ENCODE measurements around the gene CDC20.

The CDC20 gene

DNA sequence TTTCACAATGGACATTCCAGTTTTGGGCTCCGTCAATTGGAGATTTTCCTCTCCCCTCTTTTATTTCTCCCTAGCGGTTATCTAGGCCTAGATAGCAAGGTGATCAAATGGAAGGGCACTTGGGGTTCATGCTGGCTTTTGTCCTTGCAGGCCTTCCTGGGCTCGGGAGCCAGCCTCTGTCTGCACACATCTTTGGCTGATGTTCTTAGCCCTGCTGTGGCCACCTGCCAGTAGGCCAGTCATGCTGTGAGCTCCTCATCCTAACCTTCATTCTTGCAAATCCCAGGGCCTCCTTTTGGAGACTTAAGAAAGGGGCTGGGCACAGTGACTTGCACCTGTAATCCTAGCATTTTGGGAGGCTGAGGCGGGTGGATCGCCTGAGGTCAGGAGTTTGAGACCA, 44.5 kb upstream of the CDC20 start:
- no peaks in the 10 kb centered on the region for H3K4me1 ChIP-seq (ENCODE audit: insufficient read depth, low read length, poor library complexity, severe bottlenecking)
- no peaks in the 10 kb centered on the region for H3F3A ChIP-seq (ENCODE audit: low read depth)
- no peaks in the 10 kb centered on the region for H3K79me2 ChIP-seq (ENCODE audit: insufficient read depth, low read length)
- no peaks in the 10 kb centered on the region for H3K27me3 ChIP-seq (ENCODE audit: insufficient read depth, low read length, poor library complexity, severe bottlenecking)
- H3K36me3 ChIP-seq (ENCODE audit: insufficient read depth, low read length) = no peaks in the 10 kb centered on the region
- H2AFZ ChIP-seq (ENCODE audit: low read length) = no peak overlapping the region
- H3K4me3 ChIP-seq (ENCODE audit: low read length, poor library complexity, severe bottlenecking) = no peak overlapping the region
- TF ChIP-seq, protein P1, sequence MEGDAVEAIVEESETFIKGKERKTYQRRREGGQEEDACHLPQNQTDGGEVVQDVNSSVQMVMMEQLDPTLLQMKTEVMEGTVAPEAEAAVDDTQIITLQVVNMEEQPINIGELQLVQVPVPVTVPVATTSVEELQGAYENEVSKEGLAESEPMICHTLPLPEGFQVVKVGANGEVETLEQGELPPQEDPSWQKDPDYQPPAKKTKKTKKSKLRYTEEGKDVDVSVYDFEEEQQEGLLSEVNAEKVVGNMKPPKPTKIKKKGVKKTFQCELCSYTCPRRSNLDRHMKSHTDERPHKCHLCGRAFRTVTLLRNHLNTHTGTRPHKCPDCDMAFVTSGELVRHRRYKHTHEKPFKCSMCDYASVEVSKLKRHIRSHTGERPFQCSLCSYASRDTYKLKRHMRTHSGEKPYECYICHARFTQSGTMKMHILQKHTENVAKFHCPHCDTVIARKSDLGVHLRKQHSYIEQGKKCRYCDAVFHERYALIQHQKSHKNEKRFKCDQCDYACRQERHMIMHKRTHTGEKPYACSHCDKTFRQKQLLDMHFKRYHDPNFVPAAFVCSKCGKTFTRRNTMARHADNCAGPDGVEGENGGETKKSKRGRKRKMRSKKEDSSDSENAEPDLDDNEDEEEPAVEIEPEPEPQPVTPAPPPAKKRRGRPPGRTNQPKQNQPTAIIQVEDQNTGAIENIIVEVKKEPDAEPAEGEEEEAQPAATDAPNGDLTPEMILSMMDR (conservative IDR thresholded peaks at IDR 0.05; ENCODE audit: low read length) = no peak
- no peak for TF ChIP-seq EZH2phosphoT487 (IDR thresholded peaks at IDR 0.05; ENCODE audit: borderline replicate concordance)
- H3K9ac ChIP-seq (ENCODE audit: low read depth, low read length, poor library complexity, severe bottlenecking) = no peak overlapping the region
- no peaks in the 10 kb centered on the region for H3K9me2 ChIP-seq (replicated peaks; ENCODE audit: low read depth, low read length)
- no peak overlapping the region for H3K4me2 ChIP-seq (ENCODE audit: low read depth, low read length, poor library complexity, severe bottlenecking)
- H3K9me3 ChIP-seq (ENCODE audit: insufficient read depth, low read depth, low read length) = no peaks in the 10 kb centered on the region
- no peaks in the 10 kb centered on the region for H4K20me1 ChIP-seq (ENCODE audit: insufficient read depth, low read length, poor library complexity, severe bottlenecking)

DNA sequence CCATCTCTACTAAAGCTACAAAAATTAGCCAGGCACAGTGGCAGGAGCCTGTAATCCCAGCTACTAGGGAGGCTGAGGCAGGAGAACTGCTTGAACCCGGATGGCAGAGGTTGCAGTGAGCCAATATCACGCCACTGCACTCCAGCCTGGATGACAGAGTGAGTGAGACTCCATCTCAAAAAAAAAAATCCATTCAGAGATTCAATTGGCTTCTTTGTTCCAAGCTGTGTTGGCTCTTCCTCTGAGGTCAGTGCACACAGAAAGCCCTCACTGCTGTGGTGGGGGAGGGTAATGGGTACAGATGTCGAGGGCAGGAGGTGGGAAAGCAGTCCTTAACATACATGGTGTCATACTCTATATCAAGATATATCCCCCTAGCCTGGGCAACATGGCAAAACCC, 43.3 kb upstream of the CDC20 start:
- H3K4me2 ChIP-seq (ENCODE audit: low read depth, low read length, poor library complexity, severe bottlenecking) = no peak overlapping the region
- TF ChIP-seq, protein P1 (conservative IDR thresholded peaks at IDR 0.05; ENCODE audit: low read length) = no peak
- TF ChIP-seq EZH2phosphoT487 (IDR thresholded peaks at IDR 0.05; ENCODE audit: borderline replicate concordance) = no peak
- no peaks in the 10 kb centered on the region for H3F3A ChIP-seq (ENCODE audit: low read depth)

DNA sequence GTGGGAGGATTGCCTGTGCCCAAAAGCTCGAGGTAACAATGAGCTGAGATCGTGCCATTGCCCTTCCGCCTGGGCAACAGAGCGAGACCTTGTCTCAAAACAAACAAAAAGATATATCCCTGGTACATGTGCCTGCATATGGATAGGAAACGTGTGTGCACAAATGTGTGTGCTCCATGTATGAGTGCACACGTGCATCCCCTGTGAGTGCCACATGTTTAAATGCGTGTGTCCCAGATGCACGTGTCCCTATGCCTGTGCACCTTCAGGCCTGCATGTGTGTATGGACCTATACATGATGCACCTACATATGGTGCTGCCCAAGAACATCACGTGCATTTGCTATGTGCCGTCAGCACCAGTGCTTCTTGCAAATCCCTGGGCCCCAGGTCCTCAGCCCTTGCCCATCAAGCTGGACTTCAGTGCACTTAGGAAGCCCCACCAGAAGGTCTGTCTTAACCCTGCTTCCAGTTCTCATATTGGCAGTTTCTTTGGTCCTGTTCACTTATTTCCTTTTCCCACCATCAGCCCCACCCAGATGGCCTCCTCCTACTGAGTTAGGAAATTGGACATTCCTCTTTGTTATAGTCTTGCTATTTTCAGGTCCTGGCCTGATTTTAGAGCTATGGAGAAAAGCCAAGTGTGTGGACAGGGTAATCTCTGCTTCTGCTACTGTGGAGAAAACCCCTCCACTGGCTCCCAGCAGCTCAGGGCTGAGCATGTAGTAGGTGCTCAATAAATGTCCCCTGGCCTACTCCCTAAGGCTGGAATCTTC, 42.6 kb upstream of the CDC20 start:
- TF ChIP-seq, protein P1 (conservative IDR thresholded peaks at IDR 0.05; ENCODE audit: low read length) = no peak
- TF ChIP-seq EZH2phosphoT487 (IDR thresholded peaks at IDR 0.05; ENCODE audit: borderline replicate concordance) = no peak
- Histone ChIP-seq H3K9me3 (ENCODE audit: insufficient read depth, low read depth, low read length) (no peaks in the 10 kb centered on the region), H3K4me2 (ENCODE audit: low read depth, low read length, poor library complexity, severe bottlenecking) (no peak overlapping the region), H3K9me2 (replicated peaks; ENCODE audit: low read depth, low read length) (no peaks in the 10 kb centered on the region), H3F3A (ENCODE audit: low read depth) (no peaks in the 10 kb centered on the region), H3K27me3 (ENCODE audit: insufficient read depth, low read length, poor library complexity, severe bottlenecking) (no peaks in the 10 kb centered on the region), H3K36me3 (ENCODE audit: insufficient read depth, low read length) (no peaks in the 10 kb centered on the region), H4K20me1 (ENCODE audit: insufficient read depth, low read length, poor library complexity, severe bottlenecking) (no peaks in the 10 kb centered on the region), H2AFZ (ENCODE audit: low read length) (no peak overlapping the region), H3K4me3 (ENCODE audit: low read length, poor library complexity, severe bottlenecking) (no peak overlapping the region), H3K9ac (ENCODE audit: low read depth, low read length, poor library complexity, severe bottlenecking) (no peak overlapping the region), H3K79me2 (ENCODE audit: insufficient read depth, low read length) (no peaks in the 10 kb centered on the region), H3K4me1 (ENCODE audit: insufficient read depth, low read length, poor library complexity, severe bottlenecking) (no peaks in the 10 kb centered on the region)

More for the DNA sequence above, 43.3 kb upstream of the CDC20 start:
- no peaks in the 10 kb centered on the region for H3K9me2 ChIP-seq (replicated peaks; ENCODE audit: low read depth, low read length)
- no peaks in the 10 kb centered on the region for H3K9me3 ChIP-seq (ENCODE audit: insufficient read depth, low read depth, low read length)
- no peaks in the 10 kb centered on the region for H3K27me3 ChIP-seq (ENCODE audit: insufficient read depth, low read length, poor library complexity, severe bottlenecking)
- H3K4me3 ChIP-seq (ENCODE audit: low read length, poor library complexity, severe bottlenecking) = no peak overlapping the region
- H3K4me1 ChIP-seq (ENCODE audit: insufficient read depth, low read length, poor library complexity, severe bottlenecking) = no peaks in the 10 kb centered on the region
- H4K20me1 ChIP-seq (ENCODE audit: insufficient read depth, low read length, poor library complexity, severe bottlenecking) = no peaks in the 10 kb centered on the region
- no peak overlapping the region for H2AFZ ChIP-seq (ENCODE audit: low read length)
- no peak overlapping the region for H3K9ac ChIP-seq (ENCODE audit: low read depth, low read length, poor library complexity, severe bottlenecking)
- no peaks in the 10 kb centered on the region for H3K79me2 ChIP-seq (ENCODE audit: insufficient read depth, low read length)
- H3K36me3 ChIP-seq (ENCODE audit: insufficient read depth, low read length) = no peaks in the 10 kb centered on the region
